ENCODE results near the gene SPG21. TPM values are rescaled to one million over a fixed set of nuclear protein-coding genes. Genes with fewer than 3 reads are reported as not detected.
A peak's percentile ranks its signal among the peaks of the same experiment; 100 is the strongest.

Gene SPG21
- total RNA-seq, 4 donors from 2014 or later, result 83.5 to 96.7 (median 90.8) TPM

- DNase-seq (ENCODE audit: extremely low spot score), result no peak
- 43% methylated on average over 10 of the region's 10 CpGs for WGBS
- TF ChIP-seq POLR2A (IDR thresholded peaks at IDR 0.05; ENCODE audit: low read depth) (no peak), EP300 (IDR thresholded peaks at IDR 0.05) (no peak), CTCF (IDR thresholded peaks at IDR 0.05) (no peak), POLR2AphosphoS5 (IDR thresholded peaks at IDR 0.05) (no peak)
- Histone ChIP-seq H3K4me1 (peaks cover 11 to 32% (median 23%) of the 10 kb centered on the region in 4 donors), H3K36me3 (peaks cover 0 to 35% (median 31%) of the 10 kb centered on the region in 4 donors), H3K27me3 (no peaks in the 10 kb centered on the region), H3K27ac (replicated peaks in 1 of 4) (peak overlapping the region in 3 of 4 donors; percentile 75 to 89 (median 79)), H3K9me3 (no peaks in the 10 kb centered on the region), H3K4me3 (peak overlapping the region; percentile 77 to 98 (median 89))
- intact Hi-C loops (cut with DNase I), result loop anchor here (5.0 kb wide), 1 partner anchor 41 kb away; the partner anchor contains the start of gene SPG21
Measured at GRCh38 chr15:65028338-65028737, 38.6 kb upstream of the SPG21 start.

GRCh38 chr15:65027593-65027992, 37.9 kb upstream of the SPG21 start:
- Histone ChIP-seq H3K4me3 (no peak overlapping the region), H3K27ac (replicated peaks in 1 of 4) (no peak overlapping the region), H3K27me3 (no peaks in the 10 kb centered on the region), H3K36me3 (peaks cover 3 to 41% (median 33%) of the 10 kb centered on the region in 4 donors), H3K9me3 (no peaks in the 10 kb centered on the region), H3K4me1 (peaks cover 8 to 24% (median 20%) of the 10 kb centered on the region in 4 donors)
- DNase-seq (ENCODE audit: extremely low spot score), result no peak
- intact Hi-C loops (cut with DNase I), result loop anchor here (5.0 kb wide), 1 partner anchor 40 kb away; the partner anchor contains the start of gene SPG21
- TF ChIP-seq EP300 (IDR thresholded peaks at IDR 0.05), result no peak
- no peak for TF ChIP-seq CTCF (IDR thresholded peaks at IDR 0.05)
- no peak for TF ChIP-seq POLR2AphosphoS5 (IDR thresholded peaks at IDR 0.05)
- TF ChIP-seq POLR2A (IDR thresholded peaks at IDR 0.05; ENCODE audit: low read depth), result no peak
- 74% methylated on average over 1 of the region's 1 CpG for WGBS

GRCh38 chr15:65026756-65027155, 37.0 kb upstream of the SPG21 start:
- intact Hi-C loops (cut with DNase I), result loop anchor here (5.0 kb wide), 1 partner anchor 39 kb away; the partner anchor contains the start of gene SPG21
- no peak for DNase-seq (ENCODE audit: extremely low spot score)
- Histone ChIP-seq H3K9me3 (no peaks in the 10 kb centered on the region), H3K4me3 (no peak overlapping the region), H3K36me3 (peaks cover 4 to 49% (median 37%) of the 10 kb centered on the region in 4 donors), H3K27me3 (no peaks in the 10 kb centered on the region), H3K4me1 (peaks cover 8 to 24% (median 20%) of the 10 kb centered on the region in 4 donors), H3K27ac (replicated peaks in 1 of 4) (no peak overlapping the region)
- TF ChIP-seq EP300 (IDR thresholded peaks at IDR 0.05) (no peak), CTCF (IDR thresholded peaks at IDR 0.05) (no peak)
- 90% methylated on average over 6 of the region's 6 CpGs for WGBS

DNA sequence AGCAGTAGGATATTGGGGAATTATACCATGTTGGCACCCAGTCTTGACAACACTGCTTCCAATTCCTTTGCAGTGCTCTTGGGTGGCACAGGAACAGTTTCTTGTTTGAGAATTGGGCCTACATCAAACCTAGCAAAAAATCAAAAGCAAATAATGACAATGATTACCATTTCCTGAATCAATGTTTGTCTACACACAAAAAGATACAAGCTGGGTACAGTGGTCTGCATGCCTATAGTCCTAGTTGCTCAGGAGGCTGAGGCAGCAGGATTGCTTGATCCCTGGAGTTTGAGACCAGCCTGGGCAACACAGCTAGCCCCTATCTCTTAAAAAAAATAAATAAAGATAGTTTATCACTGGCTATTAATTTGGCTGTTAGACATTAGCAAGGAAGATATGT, 31.8 kb upstream of the SPG21 start:
- H3K4me3 ChIP-seq, result no peak overlapping the region

More for the DNA sequence above, 31.8 kb upstream of the SPG21 start:
- no peaks in the 10 kb centered on the region for H3K4me1 ChIP-seq
- TF ChIP-seq POLR2A (IDR thresholded peaks at IDR 0.05; ENCODE audit: low read depth) (no peak), CTCF (IDR thresholded peaks at IDR 0.05) (no peak), POLR2AphosphoS5 (IDR thresholded peaks at IDR 0.05) (no peak), EP300 (IDR thresholded peaks at IDR 0.05) (no peak)
- H3K36me3 ChIP-seq, result peaks cover 20 to 96% (median 72%) of the 10 kb centered on the region in 4 donors
- intact Hi-C loops (cut with DNase I), result no loop called here
- no peak for DNase-seq (ENCODE audit: extremely low spot score)
- no peaks in the 10 kb centered on the region for H3K27me3 ChIP-seq
- H3K27ac ChIP-seq (replicated peaks in 1 of 4), result no peak overlapping the region
- H3K9me3 ChIP-seq, result no peaks in the 10 kb centered on the region
